Activated T-helper 9 cell treated with anti-CD3 and anti-CD28 coated beads, Interleukin-2, amount 50 U/mL, for 16 hours (primary cell): ENCODE measurements around the gene DIP2C.
A peak's percentile ranks its signal among the peaks of the same experiment; 100 is the strongest.

Experiments used
- DNase-seq: peaks from one replicate; pipeline ENCODE4 v3.0.0-alpha.2; 2020; ENCODE audit warnings: low read depth

DIP2C gene

DNA sequence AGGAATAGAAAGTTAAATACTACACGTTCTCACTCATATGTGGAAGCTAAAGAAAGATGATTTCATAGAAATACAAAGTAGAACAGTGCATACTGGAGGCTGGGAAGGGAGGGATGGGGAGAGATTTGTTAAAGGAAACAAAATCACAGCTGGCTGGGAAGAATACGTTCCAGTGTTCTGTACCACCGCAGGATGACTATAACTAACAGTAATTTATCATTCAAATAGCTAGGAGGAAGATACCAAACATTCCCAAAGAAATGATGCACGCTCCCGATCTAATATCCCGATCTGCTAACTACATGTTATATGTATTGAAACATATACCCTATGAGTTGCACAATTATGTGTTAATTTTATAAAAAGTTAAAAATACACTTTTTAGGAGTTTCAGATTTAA lies 391.9 kb downstream of the DIP2C start:
- no peak for DNase-seq

DNA sequence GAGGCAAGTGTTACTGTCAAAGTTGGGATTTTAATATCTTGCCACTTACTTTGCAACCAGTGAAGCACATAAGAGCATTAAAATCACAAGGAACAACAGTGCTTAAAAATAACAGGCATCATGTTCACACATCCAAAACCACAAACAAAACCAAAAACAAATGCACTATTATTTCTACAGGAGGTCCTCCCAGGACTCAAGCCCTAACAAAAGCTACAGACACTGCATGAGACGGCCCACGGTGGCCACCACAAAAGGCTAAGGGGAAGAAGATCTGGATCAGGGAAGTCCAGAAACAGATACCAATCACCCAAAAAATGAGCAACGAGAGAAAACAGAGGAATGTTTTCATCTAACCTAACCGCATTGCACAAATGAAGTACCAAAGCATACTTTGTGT lies 395.8 kb downstream of the DIP2C start:
- DNase-seq: no peak

DNA sequence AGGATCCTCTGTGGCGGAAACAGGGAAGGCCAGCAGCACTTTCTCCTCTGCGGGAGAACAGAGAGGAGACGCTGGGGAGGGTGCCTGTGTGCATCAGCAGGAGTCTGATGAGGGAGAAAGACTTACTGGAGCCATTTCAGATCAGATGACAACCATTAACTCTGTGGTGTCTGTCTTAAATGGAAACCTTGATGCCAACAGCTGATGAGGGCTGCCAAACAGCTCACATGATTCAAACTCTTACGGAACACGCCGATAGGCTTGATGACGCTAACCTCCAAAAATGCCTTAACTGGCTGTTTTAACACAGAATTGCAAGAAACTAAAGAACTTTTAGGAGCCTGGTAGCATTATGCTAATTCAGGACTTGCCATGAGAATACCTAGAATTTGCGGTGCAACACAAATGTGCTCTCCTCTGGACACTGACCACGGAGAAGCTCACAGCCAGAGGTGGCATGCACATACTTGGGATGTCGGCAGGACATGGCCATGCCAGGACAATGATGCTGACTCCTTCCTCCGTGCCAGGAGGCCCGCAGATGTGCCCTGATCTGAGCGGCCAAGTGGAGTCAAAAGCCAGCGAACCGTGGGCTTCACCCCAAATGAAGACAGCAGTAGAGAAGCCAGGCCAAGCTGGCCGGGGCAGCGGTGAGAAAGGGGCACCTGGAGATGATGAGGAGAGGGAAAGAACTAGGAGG lies 399.3 kb downstream of the DIP2C start:
- no peak for DNase-seq

DNA sequence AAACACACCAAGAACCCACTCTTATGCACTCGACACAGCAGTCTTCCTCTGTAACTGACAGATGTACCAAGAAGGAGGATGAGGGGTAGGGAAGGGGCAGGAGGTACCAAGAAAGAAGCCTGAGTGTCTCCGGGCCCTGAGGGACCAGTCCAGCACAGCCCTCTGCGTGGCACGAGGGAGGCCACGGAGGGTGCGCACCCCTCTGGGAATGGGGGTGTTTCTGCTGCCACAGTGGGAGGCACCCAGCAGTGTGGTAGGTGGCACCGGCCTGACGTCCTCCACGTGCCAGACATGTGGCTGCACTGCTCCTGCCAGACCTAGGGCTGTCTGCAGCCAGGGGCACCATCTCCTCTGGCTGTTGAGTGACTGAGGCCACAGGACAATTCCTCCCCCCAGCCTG lies 399.9 kb downstream of the DIP2C start:
- DNase-seq: no peak

DNA sequence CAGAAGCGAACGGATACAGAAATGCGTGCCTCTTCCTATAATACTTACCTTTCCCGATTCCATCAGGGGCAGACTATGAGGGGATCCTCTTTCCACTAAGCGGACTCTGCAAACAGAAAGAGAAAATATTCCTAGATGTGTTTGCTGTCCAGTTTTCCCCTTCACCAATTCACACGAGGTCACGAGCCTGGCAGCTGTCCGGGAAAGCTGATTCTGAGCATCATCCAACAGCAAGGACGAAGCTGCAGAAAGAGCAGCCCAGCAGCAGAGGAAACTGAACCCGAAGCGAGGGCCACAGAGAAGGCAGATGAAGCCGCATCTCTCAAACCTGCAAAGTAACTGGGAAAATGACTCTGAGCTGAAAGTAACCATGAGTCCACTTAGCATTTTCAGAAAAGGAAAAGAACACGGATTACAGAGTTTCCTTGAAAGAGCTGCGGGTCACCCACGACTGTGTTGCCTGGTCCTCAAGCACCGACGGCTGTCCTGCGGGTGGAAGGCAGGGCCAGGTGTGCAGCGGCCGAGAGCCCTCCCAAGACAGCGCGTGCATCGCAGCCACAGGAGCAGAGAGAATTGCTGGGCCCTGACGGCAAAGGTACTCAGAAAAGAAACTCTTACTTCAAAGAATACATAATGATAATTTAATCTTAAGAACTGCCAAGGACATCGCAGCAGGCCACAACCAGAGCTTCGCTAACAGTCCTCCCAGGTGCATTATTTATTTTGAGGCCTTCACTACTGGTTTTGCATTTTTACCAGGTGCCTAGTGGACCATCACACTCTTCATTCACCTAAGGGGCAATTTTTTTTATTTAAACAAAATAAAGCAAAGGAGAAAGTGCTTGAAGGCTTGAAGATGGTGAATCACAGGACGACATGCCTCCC lies 400.9 kb downstream of the DIP2C start:
- no peak for DNase-seq

DNA sequence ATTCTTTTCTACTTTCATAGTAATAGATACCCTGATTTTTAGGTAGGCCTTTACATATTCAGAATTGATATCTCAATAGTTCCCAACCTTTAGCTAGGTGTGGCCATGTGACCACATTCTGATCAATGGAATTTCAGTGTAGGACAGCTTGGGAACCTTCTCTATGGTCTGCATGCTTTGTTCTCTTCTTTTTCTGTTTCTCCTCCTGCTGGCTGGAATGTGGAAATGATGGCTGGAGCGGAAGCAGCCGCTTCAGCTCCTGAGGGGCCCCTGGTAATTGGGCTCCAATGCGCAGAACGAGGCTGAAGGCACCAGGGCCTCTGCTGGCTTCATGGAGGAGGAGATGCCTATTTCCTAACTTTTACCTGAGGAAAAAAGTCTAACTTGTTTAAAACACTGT lies 401.7 kb downstream of the DIP2C start:
- DNase-seq: no peak

DNA sequence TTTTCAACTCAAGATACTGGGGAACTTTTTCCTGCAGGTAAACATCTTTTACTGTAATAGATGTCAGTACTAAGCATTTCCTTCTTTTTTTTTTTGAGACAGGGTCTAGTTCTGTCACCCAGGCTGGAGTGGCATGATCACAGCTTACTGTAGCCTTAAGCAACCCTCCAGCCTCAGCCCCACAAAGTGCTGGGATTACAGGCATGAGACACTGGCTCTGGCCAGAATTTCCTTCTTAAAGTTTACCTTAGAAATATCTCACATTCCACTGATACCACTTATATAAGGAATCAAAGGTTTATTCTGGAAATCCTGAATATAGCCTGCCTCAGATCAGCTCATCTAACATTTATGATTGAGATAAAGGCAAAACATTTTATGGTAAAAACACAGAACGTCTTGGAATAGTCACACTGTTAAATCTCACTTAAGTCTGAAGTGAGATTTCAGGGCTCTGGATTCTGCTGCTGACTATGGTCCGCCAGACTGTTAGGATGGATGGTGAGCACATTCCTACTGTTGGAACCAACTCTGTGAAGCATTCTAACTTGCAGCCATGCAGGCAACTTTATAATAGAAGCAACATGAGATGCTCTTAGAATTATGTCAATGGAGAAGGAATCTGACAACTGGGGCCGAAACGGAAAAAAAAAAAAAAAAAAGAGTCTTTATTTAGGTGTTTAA lies 402.3 kb downstream of the DIP2C start:
- no peak for DNase-seq

DNA sequence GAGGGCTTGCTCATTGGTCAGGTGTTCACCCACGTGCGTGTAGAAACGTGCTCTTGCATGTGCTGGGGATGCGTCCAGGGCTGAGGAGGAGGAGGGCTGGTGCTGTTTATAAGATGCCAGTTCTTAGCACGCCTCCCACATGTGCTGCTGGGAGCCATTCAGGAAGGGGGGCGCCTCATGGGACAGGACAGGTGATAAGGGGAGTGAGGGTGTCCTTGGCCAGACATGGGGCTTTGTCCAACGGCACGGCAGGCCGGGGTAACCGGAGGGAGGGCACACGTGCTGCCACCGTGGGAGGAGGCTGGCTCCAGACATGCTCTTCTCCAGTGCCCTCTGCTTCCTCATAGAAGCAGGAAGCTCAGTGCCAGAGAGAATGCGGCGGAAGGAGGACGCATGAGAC lies 404.3 kb downstream of the DIP2C start:
- DNase-seq: no peak

DNA sequence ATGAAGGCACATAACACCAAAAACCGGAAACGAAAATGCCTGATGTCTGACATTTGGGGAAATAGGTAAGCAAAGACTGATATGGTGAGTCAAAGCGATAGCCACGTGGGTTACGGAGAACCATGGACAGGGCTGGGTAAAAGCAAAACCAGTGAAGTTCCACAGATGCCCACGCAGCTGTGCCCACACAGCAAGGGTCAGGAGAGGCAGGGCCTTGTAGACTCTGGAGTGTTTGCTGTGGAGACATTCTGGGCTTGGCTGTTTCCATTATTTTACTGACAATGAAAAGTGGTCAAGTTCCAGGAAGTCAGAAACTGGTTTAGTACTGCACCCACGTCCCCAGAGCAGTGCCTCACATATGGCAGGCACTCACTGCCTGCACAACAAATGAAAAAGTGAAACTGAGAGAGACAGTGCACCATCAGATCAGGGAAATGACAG lies 405.5 kb downstream of the DIP2C start:
- peak; percentile 31 for DNase-seq

DNA sequence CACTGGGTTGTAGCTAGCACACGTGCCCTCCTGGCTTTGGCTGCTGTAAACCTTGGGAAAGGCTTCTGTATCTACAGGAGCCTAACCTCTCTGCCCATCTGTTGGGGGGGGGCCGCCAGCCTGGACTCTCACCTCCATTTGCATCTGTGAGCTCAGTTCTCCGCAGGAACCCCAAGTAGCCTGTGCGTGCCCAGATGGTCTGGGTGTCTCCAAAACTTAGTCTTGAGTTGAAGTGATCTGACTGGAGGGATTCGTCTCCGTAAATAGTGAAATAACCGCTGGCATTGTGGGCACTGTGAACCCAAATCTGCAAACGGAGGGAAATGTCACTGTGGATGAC lies 406.4 kb downstream of the DIP2C start:
- no peak for DNase-seq

DNA sequence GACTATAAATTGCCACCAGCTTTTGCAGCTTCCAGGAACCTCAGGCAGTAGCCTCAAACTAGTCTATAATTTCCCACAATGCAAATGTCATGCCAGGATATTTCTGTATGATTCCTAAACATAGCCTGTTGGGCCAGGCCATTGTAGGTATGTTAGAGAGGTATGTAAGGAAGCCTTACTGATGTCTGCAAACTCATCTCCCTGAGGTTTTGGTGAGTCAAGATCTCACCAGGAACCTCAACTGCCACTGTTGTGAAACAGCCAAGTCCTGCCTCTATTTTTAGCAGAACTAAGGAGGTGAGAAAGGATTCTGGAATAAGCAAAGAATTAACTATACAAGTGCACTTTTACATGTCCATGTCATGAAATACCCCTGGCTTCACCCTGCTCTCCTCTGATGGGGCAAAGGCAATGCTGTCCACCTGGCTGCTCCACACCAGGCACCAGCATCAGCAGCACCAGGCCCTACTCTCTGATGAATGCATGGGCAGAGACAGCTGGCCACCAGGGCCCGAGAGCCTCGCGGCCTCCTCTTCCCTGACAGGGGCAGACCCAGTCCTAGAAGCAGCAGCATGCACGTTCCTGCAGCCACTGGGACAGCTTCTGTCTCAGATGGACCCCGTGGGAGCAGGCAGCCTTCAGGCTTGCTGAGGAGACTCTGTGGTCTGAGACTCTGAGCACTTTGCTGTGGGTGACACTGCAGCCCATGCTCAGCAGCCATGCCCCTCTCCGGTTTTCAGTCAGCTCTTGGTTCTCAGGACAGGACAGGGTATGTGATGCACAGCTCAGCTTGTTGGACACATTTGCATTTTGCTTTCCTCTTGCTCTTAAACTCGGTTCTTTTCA lies 407.0 kb downstream of the DIP2C start:
- no peak for DNase-seq

DNA sequence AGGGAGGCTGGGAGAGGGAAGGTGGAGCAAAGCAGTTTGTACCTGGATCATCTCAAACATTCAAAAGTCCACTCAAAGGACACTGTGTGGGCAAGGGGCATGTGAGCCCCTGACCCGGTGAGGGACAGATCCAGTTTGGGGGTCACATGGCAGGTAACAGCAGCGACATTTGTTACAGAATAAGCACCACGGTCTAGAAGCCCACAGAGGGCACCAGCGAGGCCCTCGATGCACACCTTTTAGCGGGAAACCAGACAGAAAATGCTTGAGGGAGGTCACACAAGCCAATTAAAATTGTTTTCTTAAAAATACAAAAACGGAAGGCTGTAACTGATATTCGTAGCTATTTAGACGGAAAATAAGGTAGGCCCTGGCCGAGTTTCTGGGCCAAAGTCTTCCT lies 409.8 kb downstream of the DIP2C start:
- no peak for DNase-seq

DNA sequence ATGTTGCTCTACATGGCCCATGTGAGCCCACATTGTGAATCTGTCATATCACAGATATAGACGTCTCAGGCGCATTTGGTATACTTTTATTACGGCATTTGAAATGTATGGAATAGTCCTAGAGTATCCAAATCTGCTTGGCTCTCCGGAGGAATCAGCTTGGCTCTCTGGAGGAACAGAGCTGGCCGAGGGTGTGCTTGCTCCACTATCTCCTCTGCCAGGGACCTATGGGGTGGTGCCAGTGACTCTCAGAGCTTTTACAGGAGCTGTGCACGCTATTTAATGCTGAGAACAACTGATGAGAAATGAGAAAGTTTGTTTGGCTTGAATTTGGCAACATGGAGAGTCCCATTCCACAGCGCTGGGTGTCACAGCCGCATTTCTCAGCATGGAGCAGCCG lies 410.2 kb downstream of the DIP2C start:
- DNase-seq: no peak

DNA sequence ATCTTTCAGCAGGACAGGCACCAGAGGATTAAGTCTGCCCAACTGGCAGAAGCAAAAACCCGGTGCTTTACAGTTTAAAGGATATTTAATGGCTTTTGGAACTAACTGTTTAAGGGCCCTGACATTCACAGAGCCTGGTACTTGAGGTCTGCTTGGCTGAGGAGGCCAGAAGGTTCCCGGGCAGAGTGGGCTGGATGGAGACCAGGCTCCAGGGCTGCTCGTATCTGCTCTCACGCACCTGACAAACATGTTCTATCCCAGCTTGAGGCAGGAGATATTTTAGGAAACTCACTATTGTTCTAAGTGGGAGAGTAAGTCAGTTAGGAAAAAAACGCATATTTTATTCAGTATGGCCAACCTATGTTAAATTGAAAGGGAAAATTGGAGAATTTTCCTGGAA lies 410.8 kb downstream of the DIP2C start:
- no peak for DNase-seq

DNA sequence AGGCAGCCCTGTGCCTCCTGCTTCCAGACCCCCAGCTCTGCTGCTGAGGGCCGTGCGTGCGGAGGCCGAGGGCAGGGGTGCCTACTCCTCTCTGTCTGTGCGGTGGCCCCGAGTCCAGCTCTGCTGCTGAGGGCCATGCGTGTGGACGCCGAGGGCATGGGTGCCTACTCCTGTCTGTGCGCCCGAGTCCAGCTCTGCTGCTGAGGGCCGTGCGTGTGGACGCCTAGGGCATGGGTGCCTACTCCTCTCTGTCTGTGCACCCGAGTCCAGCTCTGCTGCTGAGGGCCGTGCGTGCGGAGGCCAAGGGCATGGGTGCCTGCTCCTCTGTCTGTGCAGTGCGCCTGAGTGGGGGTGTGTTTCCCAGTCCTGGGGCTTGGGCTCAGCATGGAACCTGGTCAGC lies 411.5 kb downstream of the DIP2C start:
- DNase-seq: no peak

DNA sequence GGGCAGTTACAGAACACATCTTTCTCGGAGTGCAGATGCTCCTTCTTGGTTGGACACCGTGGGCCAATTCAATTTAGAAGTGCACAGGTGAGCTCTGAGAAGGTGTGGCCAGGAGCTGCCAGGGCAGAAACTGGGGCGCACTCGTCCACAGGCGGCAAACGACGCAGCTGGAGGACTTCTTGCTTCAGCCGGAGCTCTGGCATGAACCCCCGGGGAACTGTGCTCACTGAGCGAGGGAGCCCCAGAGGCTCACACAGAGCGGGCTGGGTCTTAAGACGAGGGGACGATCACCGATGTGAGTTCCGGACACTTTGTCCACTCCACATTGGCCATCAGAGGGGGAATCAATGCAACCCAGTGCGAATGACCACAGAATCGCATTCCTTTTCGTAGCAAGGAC lies 413.8 kb downstream of the DIP2C start:
- no peak for DNase-seq

DNA sequence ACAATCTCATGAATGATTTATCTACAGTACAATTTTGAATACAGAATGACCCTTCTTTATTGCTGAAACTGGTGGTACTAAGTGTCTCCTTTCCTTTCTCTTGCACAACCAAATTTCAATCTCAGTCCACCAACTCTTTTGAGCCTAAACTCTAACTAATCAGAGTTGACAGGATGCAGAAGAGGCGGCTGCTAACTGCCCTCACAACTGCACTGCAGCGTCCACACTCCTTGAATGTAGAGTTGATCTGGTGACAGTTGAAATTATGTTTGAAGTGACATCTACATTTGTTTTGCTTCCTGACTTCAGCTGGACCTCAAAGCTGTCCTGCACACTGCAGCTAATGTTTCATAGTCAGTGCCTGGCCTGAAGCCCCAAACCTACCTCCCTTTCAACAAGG lies 414.6 kb downstream of the DIP2C start:
- no peak for DNase-seq

DNA sequence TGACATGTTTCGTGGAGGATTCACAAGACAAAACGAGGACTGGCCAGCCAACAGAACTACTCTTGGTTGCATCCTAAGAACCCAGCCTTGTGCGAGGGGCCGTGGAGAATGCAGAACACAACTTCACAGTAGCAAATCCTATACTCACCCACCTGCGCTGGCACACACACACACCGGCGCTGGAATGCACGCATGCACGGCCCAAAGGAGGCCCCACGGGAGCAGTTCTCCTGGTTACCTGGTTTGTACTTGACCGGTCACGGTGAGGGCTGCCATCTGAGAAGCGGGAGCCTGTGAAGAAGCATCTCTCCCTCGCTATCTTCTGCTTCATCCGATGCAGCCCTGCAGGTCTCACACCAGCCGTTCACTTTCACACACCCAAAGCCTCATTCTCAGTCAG lies 416.4 kb downstream of the DIP2C start:
- DNase-seq: no peak

DNA sequence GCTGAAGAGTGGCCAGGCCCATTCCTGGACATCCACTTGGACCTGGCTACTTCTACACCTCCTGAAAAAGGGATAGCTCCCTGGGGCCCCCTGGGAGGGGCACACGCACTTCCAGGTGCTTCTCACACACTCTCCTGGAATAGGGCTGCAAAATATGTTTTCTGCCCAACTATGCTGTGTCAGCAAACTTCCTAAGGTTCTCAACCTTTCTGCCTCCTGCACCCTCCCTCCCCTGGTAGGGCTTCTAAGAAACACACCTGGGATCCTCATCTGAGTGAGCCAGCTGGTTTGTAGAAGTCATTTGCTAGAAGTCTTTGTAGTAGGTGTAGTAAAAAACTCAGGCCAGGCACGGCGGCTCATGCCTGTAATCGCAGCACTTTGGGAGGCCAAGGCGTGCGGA lies 417.7 kb downstream of the DIP2C start:
- no peak for DNase-seq

DNA sequence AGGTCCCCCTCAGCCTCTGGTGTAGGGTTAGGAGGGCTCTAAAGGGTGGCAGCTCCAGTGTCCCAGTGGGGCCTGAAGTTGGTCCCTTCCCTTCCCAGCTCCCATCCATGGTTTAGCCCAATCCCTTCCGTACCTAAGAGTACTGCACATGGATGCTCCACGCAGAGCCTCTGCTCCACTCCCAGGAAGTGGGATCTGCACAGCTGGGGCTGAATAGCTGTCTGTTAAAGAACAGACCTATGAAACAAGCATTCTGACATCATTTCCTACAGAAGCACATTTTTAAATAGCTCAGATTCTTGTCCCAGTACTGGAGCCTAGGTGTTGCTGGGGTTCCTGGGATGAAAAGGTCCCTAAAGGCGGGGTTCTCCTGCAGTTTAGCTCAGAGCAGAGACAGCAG lies 418.3 kb downstream of the DIP2C start:
- DNase-seq: no peak

DNA sequence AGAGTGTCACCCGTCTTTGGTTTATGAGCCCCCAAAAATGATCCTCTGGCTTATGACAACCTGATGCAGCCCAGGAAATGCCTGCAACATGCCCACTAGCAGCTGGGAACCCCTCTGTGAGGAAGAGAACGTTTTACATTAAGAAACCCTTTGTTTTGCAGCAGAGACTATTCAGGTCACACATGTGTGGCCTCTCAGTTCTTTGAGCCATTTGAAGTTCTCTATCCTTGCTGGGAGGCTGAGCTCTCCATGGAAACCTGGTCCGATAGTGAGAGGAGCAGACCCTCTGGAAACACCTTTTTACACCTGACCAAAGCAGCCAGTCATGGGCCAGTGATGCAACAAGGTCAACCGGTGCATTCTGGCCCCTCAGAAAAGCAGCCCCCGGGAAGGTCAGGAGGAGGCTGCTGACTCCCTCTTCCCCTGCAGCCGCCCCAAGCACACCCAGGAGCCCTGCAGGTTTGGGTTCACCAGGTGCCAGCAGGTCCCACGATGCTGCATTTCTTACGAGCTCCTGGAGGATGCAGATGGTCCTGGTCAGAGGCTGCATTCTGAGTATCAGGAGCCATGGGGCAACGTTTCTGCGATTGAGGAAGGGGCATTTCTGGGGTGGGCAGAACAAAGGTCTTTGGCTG lies 419.9 kb downstream of the DIP2C start:
- DNase-seq: no peak

DNA sequence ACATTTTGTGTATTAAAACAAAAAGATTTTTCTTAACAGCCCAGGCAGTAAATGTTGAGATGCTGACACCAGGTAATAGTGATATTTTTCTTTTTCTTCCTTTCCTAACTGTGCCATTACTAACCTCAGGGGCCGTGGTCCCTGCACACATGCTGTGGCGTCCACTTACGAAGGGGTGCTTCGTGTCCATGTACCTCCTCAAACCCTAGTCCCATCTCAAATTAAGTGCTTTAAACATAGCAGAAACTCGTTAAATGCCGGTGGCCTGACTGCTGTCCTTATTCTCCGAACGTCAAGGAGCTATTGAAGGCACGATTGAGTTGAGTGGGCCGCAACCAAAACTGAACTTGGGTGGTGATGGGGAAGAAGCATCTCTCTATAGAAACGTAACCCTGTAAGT lies 421.8 kb downstream of the DIP2C start:
- no peak for DNase-seq
